ENCODE measurements around the gene PHF2.

Gene PHF2

DNA sequence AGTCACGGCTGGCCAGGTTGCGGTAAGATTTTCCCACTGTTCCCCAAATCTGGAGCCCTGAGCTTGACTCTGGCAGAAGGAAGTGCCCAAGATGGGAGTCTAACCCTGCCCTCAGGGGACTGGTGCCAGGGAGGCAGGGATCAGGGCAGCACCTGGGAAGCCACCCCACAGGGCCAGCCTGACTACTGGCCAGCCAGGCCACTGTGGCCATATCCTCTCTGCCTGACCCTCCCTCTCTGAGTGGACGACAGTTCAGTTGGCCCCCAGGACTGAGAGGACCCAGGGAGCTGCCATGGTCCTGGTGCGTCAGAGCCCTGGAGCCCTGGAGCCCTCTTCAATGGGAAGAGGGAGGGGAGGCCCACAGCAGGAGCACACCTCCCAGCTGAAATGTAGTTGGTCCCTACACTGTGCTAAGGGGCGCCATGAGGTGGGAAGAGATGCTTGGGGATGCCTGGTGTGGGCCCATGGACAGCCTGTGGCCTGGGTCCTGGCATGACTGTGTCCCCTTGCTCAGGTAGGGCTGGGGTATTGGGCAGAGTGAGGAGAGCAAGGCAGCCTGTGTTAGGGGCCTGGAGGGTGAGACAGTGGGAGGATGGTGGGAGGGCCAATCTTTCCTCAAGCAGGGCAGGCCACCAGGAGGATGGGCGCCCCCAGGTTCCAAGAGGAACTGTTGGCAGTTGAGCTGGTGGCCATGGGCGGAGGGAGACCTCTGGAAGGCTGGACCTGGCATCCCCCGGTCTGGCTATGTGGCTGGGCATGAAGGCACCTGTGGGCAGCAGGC, 81.1 kb downstream of the PHF2 start:
- Mint-ChIP-seq H3K36me3 (ENCODE audit: low read depth) (peaks cover 21% of the 10 kb centered on the region), H3K4me1 (no peaks in the 10 kb centered on the region), H3K4me3 (no peak overlapping the region), H3K27me3 (ENCODE audit: low read depth) (no peaks in the 10 kb centered on the region), H3K9me3 (no peaks in the 10 kb centered on the region), H3K27ac (no peak overlapping the region)
- TF ChIP-seq, protein P1, sequence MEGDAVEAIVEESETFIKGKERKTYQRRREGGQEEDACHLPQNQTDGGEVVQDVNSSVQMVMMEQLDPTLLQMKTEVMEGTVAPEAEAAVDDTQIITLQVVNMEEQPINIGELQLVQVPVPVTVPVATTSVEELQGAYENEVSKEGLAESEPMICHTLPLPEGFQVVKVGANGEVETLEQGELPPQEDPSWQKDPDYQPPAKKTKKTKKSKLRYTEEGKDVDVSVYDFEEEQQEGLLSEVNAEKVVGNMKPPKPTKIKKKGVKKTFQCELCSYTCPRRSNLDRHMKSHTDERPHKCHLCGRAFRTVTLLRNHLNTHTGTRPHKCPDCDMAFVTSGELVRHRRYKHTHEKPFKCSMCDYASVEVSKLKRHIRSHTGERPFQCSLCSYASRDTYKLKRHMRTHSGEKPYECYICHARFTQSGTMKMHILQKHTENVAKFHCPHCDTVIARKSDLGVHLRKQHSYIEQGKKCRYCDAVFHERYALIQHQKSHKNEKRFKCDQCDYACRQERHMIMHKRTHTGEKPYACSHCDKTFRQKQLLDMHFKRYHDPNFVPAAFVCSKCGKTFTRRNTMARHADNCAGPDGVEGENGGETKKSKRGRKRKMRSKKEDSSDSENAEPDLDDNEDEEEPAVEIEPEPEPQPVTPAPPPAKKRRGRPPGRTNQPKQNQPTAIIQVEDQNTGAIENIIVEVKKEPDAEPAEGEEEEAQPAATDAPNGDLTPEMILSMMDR (IDR thresholded peaks at IDR 0.05; ENCODE audit: unreplicated experiment in 3 of 3) = no peak

DNA sequence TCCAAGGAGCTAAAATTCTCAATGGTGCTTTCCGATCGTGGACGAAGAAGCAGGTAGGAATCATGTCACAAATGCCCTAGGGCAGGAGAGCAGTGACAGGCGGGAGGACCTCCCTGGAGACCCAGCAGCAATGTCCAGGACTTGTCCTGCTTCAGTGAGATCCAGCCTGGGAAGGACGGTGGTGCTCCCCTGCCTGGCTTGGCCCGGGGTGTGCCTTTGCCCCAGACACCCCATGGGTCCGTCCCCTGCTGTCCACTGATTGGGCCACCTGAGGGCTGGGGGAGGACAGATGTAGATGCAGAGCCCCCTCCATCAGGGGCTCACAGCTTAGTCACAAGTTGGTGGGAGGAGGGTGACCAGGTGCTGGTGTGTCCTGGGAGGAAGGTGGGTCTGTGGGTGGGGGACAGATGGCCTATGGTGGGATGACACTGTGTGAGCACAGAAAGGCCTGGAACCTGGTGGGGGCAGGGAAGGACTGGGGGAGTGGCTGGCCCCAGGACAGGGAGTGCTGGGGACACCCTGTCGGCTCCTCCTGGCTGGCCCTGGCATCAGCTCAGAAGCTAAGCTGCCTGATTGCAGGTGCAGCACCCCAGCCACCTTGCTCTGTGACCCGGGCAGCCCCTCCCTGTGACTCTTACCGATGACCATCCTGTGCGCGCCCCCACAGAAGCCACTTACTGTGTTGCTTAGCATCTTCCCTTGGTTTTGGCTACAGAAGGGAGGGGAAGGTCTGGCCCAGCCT, 82.0 kb downstream of the PHF2 start:
- Mint-ChIP-seq H3K4me3 (no peak overlapping the region), H3K9me3 (no peaks in the 10 kb centered on the region), H3K27me3 (ENCODE audit: low read depth) (no peaks in the 10 kb centered on the region), H3K4me1 (no peaks in the 10 kb centered on the region), H3K36me3 (ENCODE audit: low read depth) (peaks cover 16% of the 10 kb centered on the region), H3K27ac (no peak overlapping the region)
- TF ChIP-seq, protein P1 (IDR thresholded peaks at IDR 0.05; ENCODE audit: unreplicated experiment in 3 of 3) = no peak

DNA sequence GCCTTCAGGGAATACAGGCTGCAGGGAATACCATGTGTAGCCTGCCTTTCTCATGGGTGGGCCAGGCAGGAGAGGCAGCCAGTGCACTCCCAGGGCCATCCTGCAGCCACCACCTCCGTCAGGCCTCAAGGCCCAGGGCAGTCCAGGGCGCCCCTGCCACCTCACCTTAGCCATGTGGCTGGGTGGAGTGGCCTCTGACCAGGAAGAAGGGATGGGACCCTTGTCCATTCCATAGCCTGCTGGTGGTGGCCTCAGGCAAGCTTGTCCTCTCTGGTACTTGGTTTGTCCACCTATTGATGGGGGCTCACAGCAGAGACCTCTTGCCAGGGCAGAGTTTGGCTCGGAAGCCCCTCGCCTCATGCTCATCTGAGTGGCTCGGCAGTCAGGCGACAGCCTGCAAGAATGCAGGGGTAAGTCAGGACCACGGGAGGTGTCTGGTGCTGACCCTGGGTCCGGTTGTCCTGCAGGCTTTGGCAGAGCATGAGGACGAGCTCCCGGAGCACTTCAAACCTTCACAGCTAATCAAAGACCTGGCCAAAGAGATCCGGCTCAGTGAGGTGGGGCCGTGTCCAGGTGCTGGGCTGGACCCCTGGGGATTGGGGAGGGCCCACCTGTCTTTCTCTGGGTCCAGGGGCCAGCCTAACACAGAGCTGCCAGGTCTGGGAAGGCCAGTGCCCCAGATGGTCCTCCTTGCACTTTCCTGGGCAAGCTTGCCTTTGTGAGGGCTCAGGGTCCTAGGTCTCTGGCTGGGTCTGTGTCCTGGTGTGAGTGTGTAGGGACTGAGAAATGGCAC, 82.9 kb downstream of the PHF2 start:
- H3K4me3 Mint-ChIP-seq = no peak overlapping the region

DNA sequence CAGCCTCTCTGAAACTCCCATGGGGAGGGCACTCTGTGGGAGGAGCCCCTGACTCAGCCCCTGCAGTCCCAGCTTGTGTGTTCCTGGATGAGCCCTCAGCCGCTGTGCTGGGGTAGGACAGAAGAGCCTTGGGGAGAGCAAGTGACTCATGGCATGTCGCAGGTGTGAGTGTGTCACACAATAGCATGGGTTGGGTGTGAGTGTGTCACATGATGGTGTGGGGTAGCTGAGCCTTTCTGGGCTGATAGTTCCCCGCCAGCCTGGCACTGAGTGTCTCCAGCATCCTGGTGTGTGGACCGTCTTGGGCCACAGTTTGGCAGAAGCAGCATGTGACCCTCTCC, 83.4 kb downstream of the PHF2 start:
- no peaks in the 10 kb centered on the region for H3K27me3 Mint-ChIP-seq (ENCODE audit: low read depth)
- H3K4me3 Mint-ChIP-seq = no peak overlapping the region
- no peaks in the 10 kb centered on the region for H3K4me1 Mint-ChIP-seq
- H3K36me3 Mint-ChIP-seq (ENCODE audit: low read depth) = peaks cover 16% of the 10 kb centered on the region
- no peaks in the 10 kb centered on the region for H3K9me3 Mint-ChIP-seq
- no peak overlapping the region for H3K27ac Mint-ChIP-seq
- TF ChIP-seq, protein P1 (IDR thresholded peaks at IDR 0.05; ENCODE audit: unreplicated experiment in 3 of 3) = no peak

More for the DNA sequence above, 82.9 kb downstream of the PHF2 start:
- Mint-ChIP-seq H3K27me3 (ENCODE audit: low read depth) (no peaks in the 10 kb centered on the region), H3K9me3 (no peaks in the 10 kb centered on the region), H3K4me1 (no peaks in the 10 kb centered on the region), H3K27ac (no peak overlapping the region), H3K36me3 (ENCODE audit: low read depth) (peaks cover 16% of the 10 kb centered on the region)
- TF ChIP-seq, protein P1 (IDR thresholded peaks at IDR 0.05; ENCODE audit: unreplicated experiment in 3 of 3) = no peak

DNA sequence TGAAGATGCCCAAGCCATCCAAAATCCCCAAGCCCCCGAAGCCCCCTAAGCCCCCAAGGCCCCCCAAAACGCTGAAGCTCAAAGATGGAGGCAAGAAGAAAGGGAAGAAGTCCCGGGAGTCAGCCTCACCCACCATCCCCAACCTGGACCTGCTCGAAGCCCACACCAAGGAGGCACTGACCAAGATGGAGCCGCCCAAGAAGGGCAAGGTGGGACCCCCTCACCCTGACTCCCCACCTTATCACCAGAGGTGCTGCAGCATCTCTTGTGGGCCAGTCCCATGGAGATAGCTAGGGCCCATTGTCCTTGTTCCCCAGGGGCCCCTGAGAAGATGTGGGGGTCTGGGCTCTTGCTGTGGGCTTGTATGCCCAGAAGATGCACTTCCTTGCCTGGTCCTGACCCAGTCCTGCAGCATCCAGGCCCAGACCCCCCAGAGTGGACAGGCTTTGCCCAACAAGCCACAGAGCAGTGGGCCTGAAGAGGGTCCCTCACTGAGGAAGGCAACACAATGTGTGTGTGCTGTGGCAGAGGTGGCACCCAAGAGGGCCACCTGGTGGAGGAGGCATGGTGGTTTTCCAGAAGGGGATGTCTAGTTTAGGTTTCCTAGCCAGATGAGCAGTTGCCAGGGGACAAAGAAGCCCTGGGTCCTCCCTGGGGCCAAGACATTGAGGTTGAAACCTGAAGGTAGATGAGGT, 84.1 kb downstream of the PHF2 start:
- TF ChIP-seq, protein P1 (IDR thresholded peaks at IDR 0.05; ENCODE audit: unreplicated experiment in 3 of 3) = no peak
- Mint-ChIP-seq H3K4me1 (no peaks in the 10 kb centered on the region), H3K36me3 (ENCODE audit: low read depth) (peaks cover 16% of the 10 kb centered on the region), H3K9me3 (no peaks in the 10 kb centered on the region), H3K27ac (no peak overlapping the region), H3K4me3 (no peak overlapping the region), H3K27me3 (ENCODE audit: low read depth) (no peaks in the 10 kb centered on the region)
